ENCODE measurements around the gene C1orf105. TPM values are rescaled to one million over a fixed set of nuclear protein-coding genes. Genes with fewer than 3 reads are reported as not detected.

C1orf105 gene
- total RNA-seq, 1 donor from 2014 or later: not detected

DNA sequence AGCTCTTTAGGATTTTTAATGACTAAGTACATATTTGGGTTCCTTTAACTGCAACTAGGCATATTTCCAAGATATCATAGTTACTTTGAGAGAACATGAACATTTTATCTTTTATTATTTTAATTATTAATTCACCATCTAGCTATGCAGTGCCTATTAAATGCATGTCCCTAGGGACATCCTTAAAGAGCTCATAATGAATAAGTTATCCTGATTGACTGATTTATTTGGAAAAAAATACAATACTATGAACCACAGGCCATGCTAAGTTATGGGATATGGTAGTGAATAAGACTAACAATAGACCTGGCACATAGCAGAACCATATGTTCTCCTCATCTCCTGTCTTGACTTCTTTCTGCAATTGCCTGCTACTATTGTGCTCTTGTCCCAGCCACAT, 16.4 kb upstream of the C1orf105 start:
- peaks cover 44% of the 10 kb centered on the region for H3K4me1 Mint-ChIP-seq
- no peaks in the 10 kb centered on the region for H3K9me3 Mint-ChIP-seq
- H3K27ac Mint-ChIP-seq: no peak overlapping the region
- H3K36me3 Mint-ChIP-seq: no peaks in the 10 kb centered on the region
- no peak for DNase-seq (ENCODE audit: low spot score in 2 of 2, unreplicated experiment in 2 of 2)
- no peaks in the 10 kb centered on the region for H3K27me3 Mint-ChIP-seq (ENCODE audit: low read depth)
- no peak overlapping the region for H3K4me3 Mint-ChIP-seq
- TF ChIP-seq, protein P1, sequence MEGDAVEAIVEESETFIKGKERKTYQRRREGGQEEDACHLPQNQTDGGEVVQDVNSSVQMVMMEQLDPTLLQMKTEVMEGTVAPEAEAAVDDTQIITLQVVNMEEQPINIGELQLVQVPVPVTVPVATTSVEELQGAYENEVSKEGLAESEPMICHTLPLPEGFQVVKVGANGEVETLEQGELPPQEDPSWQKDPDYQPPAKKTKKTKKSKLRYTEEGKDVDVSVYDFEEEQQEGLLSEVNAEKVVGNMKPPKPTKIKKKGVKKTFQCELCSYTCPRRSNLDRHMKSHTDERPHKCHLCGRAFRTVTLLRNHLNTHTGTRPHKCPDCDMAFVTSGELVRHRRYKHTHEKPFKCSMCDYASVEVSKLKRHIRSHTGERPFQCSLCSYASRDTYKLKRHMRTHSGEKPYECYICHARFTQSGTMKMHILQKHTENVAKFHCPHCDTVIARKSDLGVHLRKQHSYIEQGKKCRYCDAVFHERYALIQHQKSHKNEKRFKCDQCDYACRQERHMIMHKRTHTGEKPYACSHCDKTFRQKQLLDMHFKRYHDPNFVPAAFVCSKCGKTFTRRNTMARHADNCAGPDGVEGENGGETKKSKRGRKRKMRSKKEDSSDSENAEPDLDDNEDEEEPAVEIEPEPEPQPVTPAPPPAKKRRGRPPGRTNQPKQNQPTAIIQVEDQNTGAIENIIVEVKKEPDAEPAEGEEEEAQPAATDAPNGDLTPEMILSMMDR (IDR thresholded peaks at IDR 0.05; ENCODE audit: unreplicated experiment): no peak

DNA sequence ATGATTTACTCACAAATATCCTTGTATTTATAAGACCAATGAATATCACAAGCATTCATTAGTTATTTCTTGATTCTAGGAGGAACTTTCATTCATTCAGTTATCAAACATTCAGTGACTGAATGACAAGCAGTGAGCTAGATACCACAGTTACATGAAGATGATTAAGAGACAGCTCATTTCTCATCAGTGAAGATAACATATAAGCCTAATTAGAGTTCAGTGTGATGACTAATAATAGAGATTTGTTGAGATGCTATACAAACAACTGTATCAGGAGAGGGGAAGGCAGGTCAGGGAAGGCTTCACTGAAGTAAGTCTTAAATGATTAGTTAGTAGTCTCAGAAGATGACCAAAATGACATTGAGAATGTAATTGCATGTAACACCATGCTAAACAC, 14.6 kb upstream of the C1orf105 start:
- no peak overlapping the region for H3K27ac Mint-ChIP-seq
- no peak overlapping the region for H3K4me3 Mint-ChIP-seq
- peaks cover 26% of the 10 kb centered on the region for H3K4me1 Mint-ChIP-seq

DNA sequence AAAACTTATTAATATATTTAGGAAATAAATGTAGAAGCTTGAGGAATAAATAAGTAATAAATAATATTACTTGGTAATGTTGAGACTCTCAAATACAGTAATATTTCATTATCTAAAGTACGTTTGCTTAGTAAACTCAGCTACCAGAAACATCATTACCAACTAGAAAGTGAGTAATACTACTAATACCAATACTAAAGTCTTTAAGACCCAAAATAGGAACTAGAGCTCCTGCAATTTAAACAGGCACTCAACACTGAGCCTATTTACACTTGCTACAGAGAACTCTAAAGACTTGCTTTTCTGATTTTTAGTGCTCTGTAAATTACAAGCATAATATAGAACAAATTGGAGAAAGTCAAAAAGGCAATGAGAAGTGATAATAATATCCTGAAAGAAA, 13.5 kb upstream of the C1orf105 start:
- Mint-ChIP-seq H3K9me3 (no peaks in the 10 kb centered on the region), H3K36me3 (no peaks in the 10 kb centered on the region), H3K27me3 (ENCODE audit: low read depth) (no peaks in the 10 kb centered on the region), H3K4me3 (no peak overlapping the region), H3K4me1 (peaks cover 18% of the 10 kb centered on the region), H3K27ac (no peak overlapping the region)
- no peak for DNase-seq (ENCODE audit: low spot score in 2 of 2, unreplicated experiment in 2 of 2)
- TF ChIP-seq, protein P1 (IDR thresholded peaks at IDR 0.05; ENCODE audit: unreplicated experiment): no peak

More for the DNA sequence above, 14.6 kb upstream of the C1orf105 start:
- TF ChIP-seq, protein P1 (IDR thresholded peaks at IDR 0.05; ENCODE audit: unreplicated experiment): no peak
- no peaks in the 10 kb centered on the region for H3K9me3 Mint-ChIP-seq
- DNase-seq (ENCODE audit: low spot score in 2 of 2, unreplicated experiment in 2 of 2): no peak
- no peaks in the 10 kb centered on the region for H3K27me3 Mint-ChIP-seq (ENCODE audit: low read depth)
- no peaks in the 10 kb centered on the region for H3K36me3 Mint-ChIP-seq

DNA sequence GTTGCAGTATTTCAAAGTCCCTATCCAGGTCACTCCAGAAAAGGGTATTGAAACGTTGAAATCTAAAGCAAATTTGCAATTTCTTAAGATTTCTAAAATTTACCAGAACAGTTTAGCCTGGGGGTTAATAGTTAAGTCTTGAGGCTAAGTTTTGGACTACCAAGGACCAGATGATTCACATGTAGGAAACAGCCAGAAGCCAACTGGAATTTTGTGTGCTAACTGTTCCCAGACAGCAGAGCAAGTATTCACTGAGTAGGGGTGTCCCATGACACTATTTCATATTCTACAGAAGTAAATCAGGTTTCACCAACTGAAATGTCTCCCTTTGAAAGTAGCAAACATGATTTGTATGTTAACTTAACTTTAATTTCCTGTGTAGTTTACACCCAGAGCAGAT, 11.5 kb upstream of the C1orf105 start:
- TF ChIP-seq, protein P1 (IDR thresholded peaks at IDR 0.05; ENCODE audit: unreplicated experiment): no peak
- Mint-ChIP-seq H3K27ac (no peak overlapping the region), H3K27me3 (ENCODE audit: low read depth) (no peaks in the 10 kb centered on the region), H3K36me3 (peaks cover 5% of the 10 kb centered on the region), H3K4me1 (peaks cover 9% of the 10 kb centered on the region), H3K9me3 (no peaks in the 10 kb centered on the region), H3K4me3 (no peak overlapping the region)
- no peak for DNase-seq (ENCODE audit: low spot score in 2 of 2, unreplicated experiment in 2 of 2)

DNA sequence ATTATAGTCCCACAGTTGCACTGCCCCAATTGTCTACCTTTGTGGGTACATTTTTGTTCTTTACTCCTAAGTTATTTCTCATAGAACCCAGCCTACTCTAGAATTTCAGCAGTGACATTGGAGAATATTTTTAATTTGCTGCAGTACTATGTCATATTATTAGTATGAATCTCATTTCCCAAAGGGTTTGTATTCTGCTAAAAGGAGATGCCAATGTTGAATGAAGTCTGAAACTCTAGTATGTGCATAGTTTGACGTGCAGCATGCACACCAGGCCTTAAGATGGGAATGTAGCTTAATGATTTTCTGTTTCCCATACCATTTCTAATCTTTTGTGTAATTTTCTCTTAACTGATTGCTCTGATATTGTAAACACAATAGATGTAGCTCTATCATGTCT, 10.5 kb upstream of the C1orf105 start:
- no peaks in the 10 kb centered on the region for H3K27me3 Mint-ChIP-seq (ENCODE audit: low read depth)
- H3K4me1 Mint-ChIP-seq: peaks cover 9% of the 10 kb centered on the region
- no peak overlapping the region for H3K4me3 Mint-ChIP-seq
- TF ChIP-seq, protein P1 (IDR thresholded peaks at IDR 0.05; ENCODE audit: unreplicated experiment): no peak
- DNase-seq (ENCODE audit: low spot score in 2 of 2, unreplicated experiment in 2 of 2): no peak
- H3K36me3 Mint-ChIP-seq: peaks cover 5% of the 10 kb centered on the region
- H3K9me3 Mint-ChIP-seq: no peaks in the 10 kb centered on the region
- no peak overlapping the region for H3K27ac Mint-ChIP-seq

DNA sequence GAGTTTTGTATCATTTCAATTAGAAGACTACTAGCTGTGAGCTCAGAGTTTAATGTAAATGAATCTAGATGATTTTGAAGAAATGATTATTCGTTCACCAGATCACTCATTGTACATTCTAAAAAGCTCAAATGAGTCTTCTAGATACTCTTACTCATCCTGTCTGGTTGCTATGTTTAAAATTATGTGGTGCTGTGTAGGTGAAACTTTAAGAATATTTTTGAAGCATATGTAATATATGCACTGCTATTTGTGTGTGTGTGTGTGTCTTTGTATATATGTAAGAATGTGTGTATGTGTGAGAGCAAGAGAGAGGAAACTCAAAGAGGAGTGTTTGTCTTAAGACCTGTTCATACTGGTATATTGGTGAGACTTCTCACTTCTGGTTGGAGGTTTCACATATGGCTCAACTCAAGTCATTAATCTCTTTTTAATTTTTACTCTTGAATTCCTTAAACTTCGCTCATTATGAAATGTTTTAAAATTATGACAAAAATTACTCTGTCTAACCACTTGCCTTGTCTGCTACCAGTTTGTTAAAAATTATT, 8.6 kb upstream of the C1orf105 start:
- Mint-ChIP-seq H3K4me1 (peaks cover 20% of the 10 kb centered on the region), H3K27ac (no peak overlapping the region), H3K36me3 (peaks cover 5% of the 10 kb centered on the region), H3K27me3 (ENCODE audit: low read depth) (no peaks in the 10 kb centered on the region), H3K4me3 (no peak overlapping the region), H3K9me3 (no peaks in the 10 kb centered on the region)
- TF ChIP-seq, protein P1 (IDR thresholded peaks at IDR 0.05; ENCODE audit: unreplicated experiment): no peak
- DNase-seq (ENCODE audit: low spot score in 2 of 2, unreplicated experiment in 2 of 2): no peak

Data from mesothelial cell of epicardium (in vitro differentiated cells).